HUES6 (cell line): Measurements from ENCODE around the gene SPDEF.

Experiments
- H3K27ac ChIP-seq: 2 replicates; pipeline ENCODE4 v1.7.0; 2013; ENCODE audit warnings: low read depth, mild to moderate bottlenecking, low read length, inconsistent platforms
- H3K27me3 ChIP-seq: 2 replicates; pipeline ENCODE4 v1.6.1; 2013; ENCODE audit warnings: low read length; ENCODE audit not compliant: control insufficient read depth, insufficient read depth
- H3K36me3 ChIP-seq: 2 replicates; pipeline ENCODE4 v1.6.1; 2013; ENCODE audit warnings: low read length; ENCODE audit not compliant: control insufficient read depth, insufficient read depth
- H3K4me1 ChIP-seq: 2 replicates; pipeline ENCODE4 v1.6.1; 2013; ENCODE audit warnings: low read length; ENCODE audit not compliant: control insufficient read depth, insufficient read depth
- H3K4me3 ChIP-seq: 2 replicates; pipeline ENCODE4 v1.5.1; 2013; ENCODE audit warnings: low read depth, low read length
- H3K9ac ChIP-seq: one replicate; pipeline ENCODE4 v1.6.1; 2013; ENCODE audit warnings: mild to moderate bottlenecking, low read length
- H3K9me3 ChIP-seq: 2 replicates; pipeline ENCODE4 v1.6.1; 2013; ENCODE audit warnings: low read depth, low read length; ENCODE audit not compliant: control insufficient read depth, insufficient read depth

The SPDEF gene

GRCh38 chr6:34561227-34561530, 5.0 kb upstream of the SPDEF start:
- no peak overlapping the region for H3K27ac ChIP-seq
- 0 out of 2 replicates have a peak, but pooled peaks cover 3% of the 10 kb centered on the region for H3K9me3 ChIP-seq
- H3K4me3 ChIP-seq, result no peak overlapping the region
- H3K36me3 ChIP-seq, result no peaks in the 10 kb centered on the region
- H3K9ac ChIP-seq, result no peak overlapping the region
- H3K27me3 ChIP-seq, result no peaks in the 10 kb centered on the region
- peaks cover 22% of the 10 kb centered on the region for H3K4me1 ChIP-seq

- peaks cover 22% of the 10 kb centered on the region for H3K4me1 ChIP-seq
- H3K36me3 ChIP-seq, result no peaks in the 10 kb centered on the region
- H3K27ac ChIP-seq, result no peak overlapping the region
Measured at GRCh38 chr6:34560366-34561226, 4.5 kb upstream of the SPDEF start.

DNA sequence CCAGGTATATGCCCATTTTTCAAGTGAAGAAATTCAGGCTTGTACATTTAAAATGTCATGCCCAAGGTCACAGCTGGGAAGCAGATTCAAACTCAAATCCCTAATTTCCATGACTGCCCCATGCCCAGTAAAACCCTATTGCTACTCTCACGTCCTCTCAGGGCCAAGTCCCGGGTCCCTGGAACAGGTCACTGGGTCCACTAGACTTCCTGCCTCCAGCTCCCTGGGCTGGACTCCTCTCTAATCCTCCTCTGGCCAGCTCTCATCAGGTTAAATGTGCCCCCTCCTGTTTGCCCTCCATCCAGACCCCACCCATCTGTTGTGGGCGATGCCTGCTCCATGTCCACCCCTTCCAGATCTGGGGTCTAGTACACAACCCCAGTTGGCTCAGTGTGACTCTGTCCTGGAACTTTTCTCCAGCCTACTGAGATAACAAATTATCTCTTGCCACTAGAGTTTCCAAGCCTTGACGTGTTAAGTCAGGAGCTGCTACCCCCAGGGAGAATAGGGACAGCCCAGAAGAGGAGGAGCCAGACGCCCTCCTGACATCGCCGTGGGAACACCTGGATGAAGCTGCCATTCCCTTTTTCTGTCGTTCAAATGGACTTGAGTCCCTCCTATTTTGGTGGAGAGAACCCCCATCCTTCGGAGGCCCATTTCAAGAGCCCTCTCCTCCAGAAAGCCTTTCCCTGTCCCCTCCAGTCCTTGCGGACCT, 3.7 kb upstream of the SPDEF start:
- no peaks in the 10 kb centered on the region for H3K27me3 ChIP-seq
- H3K4me3 ChIP-seq, result no peak overlapping the region
- H3K9me3 ChIP-seq, result 0 out of 2 replicates have a peak, but pooled peaks cover 3% of the 10 kb centered on the region
- H3K36me3 ChIP-seq, result no peaks in the 10 kb centered on the region
- H3K27ac ChIP-seq, result no peak overlapping the region
- peaks cover 22% of the 10 kb centered on the region for H3K4me1 ChIP-seq
- H3K9ac ChIP-seq, result no peak overlapping the region

More at GRCh38 chr6:34560366-34561226, 4.5 kb upstream of the SPDEF start:
- Histone ChIP-seq H3K9me3 (0 out of 2 replicates have a peak, but pooled peaks cover 3% of the 10 kb centered on the region), H3K9ac (no peak overlapping the region), H3K4me3 (no peak overlapping the region), H3K27me3 (no peaks in the 10 kb centered on the region)

DNA sequence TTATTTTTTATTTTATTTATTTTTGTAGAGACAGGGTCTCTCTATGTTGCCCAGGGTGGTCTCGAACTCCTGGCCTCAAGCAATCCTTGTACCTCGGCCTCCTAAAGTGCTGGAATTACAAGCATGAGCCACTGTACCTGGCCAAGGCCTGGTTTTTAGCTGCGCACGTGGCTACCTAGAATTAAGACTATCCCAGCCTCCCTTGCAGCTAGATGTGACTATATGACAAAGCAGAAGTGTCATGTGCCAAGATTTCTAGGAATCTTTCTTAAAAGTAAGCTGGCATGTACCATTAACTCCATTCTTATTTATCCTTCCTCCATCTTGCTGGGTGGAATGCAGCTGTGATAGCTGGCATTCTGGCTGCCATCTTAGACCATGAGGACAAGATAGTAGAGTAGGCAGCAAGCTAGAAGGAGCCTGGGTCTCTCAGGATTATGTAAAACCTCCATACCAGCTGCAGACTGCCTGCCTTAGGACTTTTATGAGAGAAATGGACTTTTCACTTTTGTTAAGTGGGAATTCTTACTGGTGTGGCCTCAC, 2.1 kb upstream of the SPDEF start:
- Histone ChIP-seq H3K4me1 (peaks cover 28% of the 10 kb centered on the region), H3K9ac (no peak overlapping the region), H3K27ac (no peak overlapping the region), H3K4me3 (no peak overlapping the region), H3K36me3 (no peaks in the 10 kb centered on the region), H3K9me3 (0 out of 2 replicates have a peak, but pooled peaks cover 3% of the 10 kb centered on the region), H3K27me3 (no peaks in the 10 kb centered on the region)

DNA sequence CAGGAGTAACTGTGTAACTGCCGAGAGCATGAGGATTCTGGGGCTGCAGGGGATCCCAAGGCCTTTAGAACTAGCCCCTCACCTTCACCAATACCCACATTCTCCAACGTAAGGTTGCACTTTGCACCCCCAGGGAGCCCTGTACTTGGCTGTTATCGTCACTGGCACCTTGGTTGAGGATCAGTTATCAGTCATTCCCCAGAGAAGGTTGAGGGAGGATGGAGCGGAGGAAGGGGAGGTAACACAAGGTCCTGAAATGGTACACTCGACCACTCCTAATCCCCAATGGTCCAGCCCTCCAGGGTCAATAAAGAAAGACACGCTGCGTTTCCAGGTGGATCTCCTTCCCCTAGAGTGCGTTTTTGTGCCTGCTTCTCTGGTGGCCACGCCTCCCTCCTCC, 1.1 kb upstream of the SPDEF start:
- Histone ChIP-seq H3K36me3 (no peaks in the 10 kb centered on the region), H3K4me1 (peaks cover 28% of the 10 kb centered on the region), H3K4me3 (no peak overlapping the region), H3K9ac (no peak overlapping the region), H3K9me3 (0 out of 2 replicates have a peak, but pooled peaks cover 3% of the 10 kb centered on the region), H3K27ac (no peak overlapping the region), H3K27me3 (no peaks in the 10 kb centered on the region)

DNA sequence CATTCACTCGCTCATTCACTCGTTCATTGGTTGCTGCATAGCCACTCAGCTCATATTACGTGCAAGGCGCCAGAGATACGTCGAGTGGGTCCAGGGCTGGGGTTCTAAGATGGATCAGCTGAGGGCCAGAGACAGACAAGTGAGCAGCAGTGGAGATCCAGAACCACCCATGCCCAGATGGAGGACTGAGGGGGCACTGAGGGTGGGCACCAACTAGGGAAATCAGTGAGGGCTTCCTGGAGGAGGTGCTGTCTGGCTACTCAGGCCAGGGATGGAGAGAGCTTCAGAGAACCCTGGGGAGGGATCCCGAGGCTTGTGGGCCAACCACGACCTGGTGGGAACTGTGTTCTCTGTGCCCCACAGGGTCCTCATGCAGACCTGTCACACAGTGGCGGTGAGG, 364 bp upstream of the SPDEF start:
- 0 out of 2 replicates have a peak, but pooled peaks cover 3% of the 10 kb centered on the region for H3K9me3 ChIP-seq
- no peak overlapping the region for H3K27ac ChIP-seq
- H3K36me3 ChIP-seq, result no peaks in the 10 kb centered on the region
- no peaks in the 10 kb centered on the region for H3K27me3 ChIP-seq
- H3K4me1 ChIP-seq, result peaks cover 25% of the 10 kb centered on the region
- no peak overlapping the region for H3K9ac ChIP-seq
- no peak overlapping the region for H3K4me3 ChIP-seq

DNA sequence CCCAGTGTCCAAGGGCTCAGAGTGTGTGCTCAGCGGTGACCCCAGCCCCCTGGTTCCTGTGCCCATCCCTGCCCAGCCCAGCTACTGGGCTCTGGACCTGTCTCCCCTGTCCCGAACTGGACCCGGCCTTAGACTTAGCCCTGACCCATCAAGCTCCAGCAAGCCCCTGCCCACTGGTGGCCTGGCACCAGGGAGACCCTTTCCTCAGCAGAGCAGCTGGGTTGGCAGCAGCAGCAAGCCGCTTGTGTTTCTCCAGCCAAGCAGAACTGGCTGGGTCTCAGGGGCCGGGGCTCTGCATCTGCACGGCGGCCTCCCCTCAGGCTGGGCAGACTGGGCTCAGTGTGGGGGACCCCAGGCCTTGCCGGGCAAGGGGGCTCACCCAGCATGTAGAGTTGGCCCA, 801 bp downstream of the SPDEF start:
- Histone ChIP-seq H3K9me3 (0 out of 2 replicates have a peak, but pooled peaks cover 3% of the 10 kb centered on the region), H3K9ac (no peak overlapping the region), H3K27me3 (no peaks in the 10 kb centered on the region), H3K36me3 (no peaks in the 10 kb centered on the region), H3K27ac (no peak overlapping the region), H3K4me3 (no peak overlapping the region), H3K4me1 (peaks cover 14% of the 10 kb centered on the region)

DNA sequence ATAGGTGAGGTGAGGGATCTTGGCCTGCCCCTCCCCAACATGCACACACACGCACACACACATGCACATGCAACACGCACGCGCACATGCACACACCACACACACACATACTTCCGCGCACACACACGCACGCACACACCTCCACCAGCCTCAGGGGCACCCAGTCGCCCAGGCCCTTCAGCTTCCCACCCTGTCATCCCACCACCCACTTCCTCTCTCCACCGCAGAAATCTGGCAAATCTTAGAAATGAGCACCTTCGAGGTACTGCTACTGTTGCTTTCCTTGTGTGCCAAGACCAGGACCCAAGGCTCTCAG, 1.2 kb downstream of the SPDEF start:
- H3K9me3 ChIP-seq, result 0 out of 2 replicates have a peak, but pooled peaks cover 3% of the 10 kb centered on the region
- no peaks in the 10 kb centered on the region for H3K27me3 ChIP-seq
- no peak overlapping the region for H3K4me3 ChIP-seq
- peaks cover 10% of the 10 kb centered on the region; the same call in 1 of the 2 replicates for H3K4me1 ChIP-seq
- H3K27ac ChIP-seq, result no peak overlapping the region
- H3K9ac ChIP-seq, result no peak overlapping the region
- no peaks in the 10 kb centered on the region for H3K36me3 ChIP-seq

DNA sequence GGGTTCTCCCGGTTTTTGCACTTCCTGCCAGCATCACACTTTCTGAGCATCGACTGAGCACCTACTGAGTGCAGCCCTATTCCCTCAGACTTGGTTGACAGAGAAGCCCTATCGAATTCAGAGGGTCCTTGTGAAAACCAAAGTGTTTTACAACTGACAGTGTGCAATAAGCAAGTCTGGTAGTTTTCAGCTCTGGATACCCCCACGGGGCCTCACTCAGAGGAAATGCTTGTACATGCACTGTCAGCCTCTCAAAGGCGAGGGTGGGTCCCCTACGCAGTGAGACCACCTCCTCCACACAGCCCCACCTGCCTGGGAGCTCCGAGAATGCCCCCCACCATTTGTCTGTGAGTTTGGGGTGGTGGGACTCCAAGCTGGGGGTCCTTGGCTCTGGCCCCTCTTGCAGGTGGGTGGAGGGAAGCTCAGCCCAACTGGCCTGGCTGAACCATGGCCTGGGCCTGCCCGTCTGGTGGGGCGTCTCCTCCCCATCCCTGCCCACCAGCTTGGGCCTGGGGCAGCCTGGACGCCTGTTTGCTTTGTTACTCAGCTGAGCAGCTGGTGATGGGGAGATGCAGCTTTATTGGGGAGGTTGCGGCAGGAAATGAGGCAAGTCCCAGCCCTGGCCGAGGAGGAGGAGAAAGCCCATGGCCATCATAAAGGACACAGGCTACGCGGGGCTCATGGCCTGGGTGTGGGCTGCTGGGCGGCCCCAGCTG, 1.7 kb downstream of the SPDEF start:
- Histone ChIP-seq H3K27ac (no peak overlapping the region), H3K9me3 (0 out of 2 replicates have a peak, but pooled peaks cover 3% of the 10 kb centered on the region), H3K4me3 (no peak overlapping the region), H3K36me3 (no peaks in the 10 kb centered on the region), H3K9ac (no peak overlapping the region), H3K27me3 (no peaks in the 10 kb centered on the region), H3K4me1 (peaks cover 6% of the 10 kb centered on the region; the same call in 1 of the 2 replicates)

- Histone ChIP-seq H3K36me3 (no peaks in the 10 kb centered on the region), H3K9me3 (0 out of 2 replicates have a peak, but pooled peaks cover 3% of the 10 kb centered on the region), H3K9ac (no peak overlapping the region), H3K27ac (no peak overlapping the region), H3K27me3 (no peaks in the 10 kb centered on the region), H3K4me1 (peaks cover 6% of the 10 kb centered on the region; the same call in 1 of the 2 replicates), H3K4me3 (no peak overlapping the region)
Measured at GRCh38 chr6:34553750-34554149, 2.4 kb downstream of the SPDEF start.
